Lower leg skin (tissue), 4 donors: ENCODE results near the gene ZNF219. TPM values are rescaled to one million over a fixed set of nuclear protein-coding genes. Genes with fewer than 3 reads are reported as not detected.

ENCODE experiments used
- DNase-seq, 2 donors: peaks; one replicate each; pipeline ENCODE4 v3.0.0-alpha.2; 2019; ENCODE audit warnings: low spot score in 2 of 2
- H3K4me3 ChIP-seq: fragments of 200-600 bp; sonication (generic); 2 replicates; pipeline ENCODE4 v1.5.1; 2017; ENCODE audit warnings: mild to moderate bottlenecking, low read depth; ENCODE audit not compliant: poor library complexity, severe bottlenecking
- CTCF ChIP-seq, 3 donors: fragments of 450-650 bp; IDR thresholded peaks; one replicate each; pipeline ENCODE4 v1.5.1; 2016; ENCODE audit warnings: antibody characterized with exemption in 3 of 3, mild to moderate bottlenecking in 3 of 3, moderate library complexity in 2 of 3
- POLR2A ChIP-seq, 2 donors: fragments of 450-650 bp; IDR thresholded peaks; one replicate each; pipeline ENCODE4 v1.6.1; 2016 to 2017; ENCODE audit warnings: antibody characterized with exemption in 2 of 2, mild to moderate bottlenecking in 1 of 2, moderate library complexity in 1 of 2
- WGBS, 2 donors: methylation state at CpG; one replicate each; pipeline ENCODE4 v1.1.5; 2018; 5-methylcytosine and 5-hydroxymethylcytosine counted together
- intact Hi-C: fragments of 100-400 bp; cut with DNase I; formaldehyde crosslinking; loops from one replicate; pipeline ENCODE4 v1.15.0; 2023; ENCODE audit warnings: low total_unique reads
- total RNA-seq, 4 donors: library from RNA; depleted of rRNA; stranded (reverse); fragments of >200 nt; gene quantifications; one replicate each; pipeline ENCODE4 v1.1.0, GENCODE V29; 2016

Gene ZNF219
- total RNA-seq, 4 donors from 2014 or later, result 56.9 to 89.9 (median 82.2) TPM

- no peak within 1 kb of the TSS for H3K4me3 ChIP-seq
- intact Hi-C loops, result no loop called here
- TF ChIP-seq POLR2A (IDR thresholded peaks at IDR 0.05) (no peak), CTCF (IDR thresholded peaks at IDR 0.05) (no peak)
- WGBS, 2 donors, result 58 to 64% methylated on average over 5 of the region's 5 CpGs
- DNase-seq, result no peak
Measured at GRCh38 chr14:21100931-21101330, 2.5 kb upstream of the ZNF219 start, which contains the start of gene TMEM253. TMEM253 (plus strand) TSS chr14:21101066; CDS start chr14:21101344, 278 bp downstream.

GRCh38 chr14:21099596-21099985 is 1.1 kb upstream of the ZNF219 start:
- 55 to 59% methylated on average over 5 of the region's 5 CpGs for WGBS, 2 donors
- no peak overlapping the region for H3K4me3 ChIP-seq
- intact Hi-C loops, result loop anchor here (5.0 to 10.0 kb wide), 2 partner anchors 85 to 242 kb away; no protein-coding TSS in a partner anchor
- TF ChIP-seq CTCF (IDR thresholded peaks at IDR 0.05) (no peak), POLR2A (IDR thresholded peaks at IDR 0.05) (no peak)
- DNase-seq, result no peak

DNA sequence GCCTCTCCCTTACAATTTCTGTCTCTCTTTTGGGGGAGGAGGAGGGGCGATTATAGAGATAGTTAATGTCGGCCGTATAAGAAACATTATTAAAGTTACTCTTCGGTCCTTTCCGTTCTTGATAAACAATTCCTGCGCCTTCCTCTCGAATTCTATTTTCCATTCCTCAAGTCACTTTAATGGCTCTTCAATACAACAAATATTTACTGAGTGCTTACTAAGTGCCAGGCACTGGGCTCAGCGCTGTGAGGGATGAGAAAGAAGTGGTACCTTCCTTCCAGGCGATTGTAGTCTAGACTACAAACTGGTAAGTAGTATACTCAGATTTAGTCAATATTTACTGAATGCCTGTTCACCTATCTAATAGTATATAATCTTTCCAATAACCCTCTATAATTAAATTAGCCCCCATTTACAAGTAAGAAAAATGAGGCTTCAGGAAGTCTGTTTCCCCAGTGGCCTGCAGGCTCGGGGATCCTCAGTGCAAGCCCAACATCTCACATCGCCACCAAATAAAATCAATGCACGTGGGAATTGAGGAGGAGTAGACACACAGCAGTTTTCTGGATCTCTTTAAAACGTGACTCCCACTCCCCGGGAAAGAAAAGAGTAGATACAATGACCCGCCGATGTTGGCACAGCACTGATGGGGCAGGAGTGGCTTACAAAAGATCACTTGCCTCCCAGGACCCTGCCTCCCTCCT is 589 bp upstream of the ZNF219 start:
- WGBS, 2 donors, result 6 to 8% methylated on average over 16 of the region's 16 CpGs
- H3K4me3 ChIP-seq, result peak overlapping the region; percentile 26
- intact Hi-C loops, result loop anchor here (5.0 to 10.0 kb wide), 2 partner anchors 84 to 242 kb away; no protein-coding TSS in a partner anchor
- no peak for TF ChIP-seq CTCF (IDR thresholded peaks at IDR 0.05)
- no peak for TF ChIP-seq POLR2A (IDR thresholded peaks at IDR 0.05)
- no peak for DNase-seq

- intact Hi-C loops, result loop anchor here (5.0 to 10.0 kb wide), 2 partner anchors 83 to 240 kb away; no protein-coding TSS in a partner anchor
- TF ChIP-seq CTCF (IDR thresholded peaks at IDR 0.05), result no peak
- no peak for TF ChIP-seq POLR2A (IDR thresholded peaks at IDR 0.05)
- WGBS, 2 donors, result 4 to 6% methylated on average over 8 to 16 of the region's 19 CpGs
- no peak for DNase-seq
- H3K4me3 ChIP-seq, result no peak overlapping the region
Measured at GRCh38 chr14:21097636-21098075, 799 bp downstream of the ZNF219 start.

DNA sequence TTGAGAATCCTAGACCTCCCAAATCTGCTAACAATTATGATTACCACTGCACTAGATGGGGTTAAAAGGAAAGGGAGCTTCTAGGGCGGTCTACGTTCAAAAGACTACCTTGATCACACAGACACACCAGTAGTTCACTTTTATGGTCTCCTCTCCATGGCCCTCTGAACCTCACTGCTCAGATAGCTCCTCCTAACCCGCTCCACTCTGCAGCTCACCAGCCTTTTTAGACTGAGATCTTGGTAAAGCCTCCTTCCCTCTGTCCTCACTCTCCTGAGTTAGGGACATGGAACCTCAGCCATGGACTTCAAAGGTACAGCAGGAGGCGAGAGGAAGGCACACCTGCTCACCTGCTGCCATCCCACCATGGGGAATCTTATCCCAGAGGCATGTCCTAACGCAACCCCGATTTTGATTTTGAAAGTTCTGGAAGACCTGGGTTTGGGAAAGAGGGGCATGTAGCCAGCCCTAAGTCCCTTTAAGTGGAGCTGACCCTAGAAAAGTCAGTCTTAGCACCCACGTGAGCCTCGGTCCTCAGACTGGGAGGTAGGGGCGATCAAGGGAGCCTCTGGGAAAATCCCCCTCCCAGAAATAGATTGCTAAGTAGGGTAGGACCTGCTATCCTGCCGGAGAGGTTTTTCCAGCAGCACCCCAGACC is 1.3 kb downstream of the ZNF219 start:
- no peak for TF ChIP-seq CTCF (IDR thresholded peaks at IDR 0.05)
- TF ChIP-seq POLR2A (IDR thresholded peaks at IDR 0.05), result no peak
- whole genome bisulfite sequencing, 2 donors, result 38 to 39% methylated on average over 10 of the region's 10 CpGs

More for the DNA sequence above, 1.3 kb downstream of the ZNF219 start:
- no peak for DNase-seq
- intact Hi-C loops, result loop anchor here (5.0 to 10.0 kb wide), 2 partner anchors 82 to 240 kb away; no protein-coding TSS in a partner anchor
- no peak overlapping the region for H3K4me3 ChIP-seq
